WTC11 (cell line): Measurements from ENCODE around the gene TLE4. TPM values are rescaled to one million over a fixed set of nuclear protein-coding genes. Genes with fewer than 3 reads are reported as not detected.

ENCODE experiments used
- ATAC-seq: fragments of 200-7000 bp; cut with Tn5 transposase; 2 replicates; pipeline ENCODE4 v1.10.0; 2021; ENCODE audit warnings: mild to moderate bottlenecking, moderate library complexity
- CTCF ChIA-PET: fragments of 300-600 bp; sonication (Branson Sonifier 250); formaldehyde crosslinking; loops from one replicate; lab custom pipeline; 2021; ENCODE audit warnings: antibody characterized with exemption; lab: Charles Lee
- POLR2A ChIA-PET: fragments of 350-600 bp; sonication (Branson Sonifier 250); formaldehyde crosslinking; loops from one replicate; lab custom pipeline; 2021; ENCODE audit warnings: antibody characterized with exemption; lab: Charles Lee
- DNase-seq: peaks from one replicate; pipeline ENCODE4 v3.0.0; 2021; ENCODE audit warnings: low spot score
- H3K27ac Mint-ChIP-seq: 2 replicates; pipeline ENCODE4 v1.8.0; 2021; ENCODE audit warnings: mixed read lengths
- H3K27me3 Mint-ChIP-seq: 2 replicates; pipeline ENCODE4 v1.8.0; 2021; ENCODE audit warnings: low read depth, mild to moderate bottlenecking, moderate library complexity, mixed read lengths
- H3K36me3 Mint-ChIP-seq: 2 replicates; pipeline ENCODE4 v1.8.0; 2021; ENCODE audit warnings: mixed read lengths
- H3K4me1 Mint-ChIP-seq: 2 replicates; pipeline ENCODE4 v1.8.0; 2022; ENCODE audit warnings: mixed read lengths
- H3K4me3 Mint-ChIP-seq: 2 replicates; pipeline ENCODE4 v1.8.0; 2021; ENCODE audit warnings: mild to moderate bottlenecking, moderate library complexity, mixed read lengths
- H3K9me3 Mint-ChIP-seq: 2 replicates; pipeline ENCODE4 v1.8.0; 2021; ENCODE audit warnings: mixed read lengths
- ATF1 ChIP-seq: sonication (generic); formaldehyde crosslinking; IDR thresholded peaks from 2 replicates; pipeline ENCODE4 v1.8.1; 2023; ENCODE audit warnings: mild to moderate bottlenecking, moderate library complexity, missing genetic modification reagents
- E2F5 ChIP-seq: sonication (generic); formaldehyde crosslinking; IDR thresholded peaks from 2 replicates; pipeline ENCODE4 v1.8.1; 2022; ENCODE audit warnings: mild to moderate bottlenecking, moderate library complexity, missing genetic modification reagents
- FOXP1 ChIP-seq: sonication (generic); formaldehyde crosslinking; IDR thresholded peaks from 2 replicates; pipeline ENCODE4 v1.8.0; 2022; ENCODE audit warnings: missing genetic modification reagents, mild to moderate bottlenecking, moderate library complexity, borderline replicate concordance
- GABPB1 ChIP-seq: sonication (generic); formaldehyde crosslinking; IDR thresholded peaks from 2 replicates; pipeline ENCODE4 v1.8.1; 2023; ENCODE audit warnings: mild to moderate bottlenecking, missing genetic modification reagents
- HMGA2 ChIP-seq: fragments of 250-450 bp; sonication (Bioruptor Pico); IDR thresholded peaks from 2 replicates; pipeline ENCODE4 v1.4.0; 2021; ENCODE audit warnings: mild to moderate bottlenecking, moderate library complexity
- NFYB ChIP-seq: sonication (generic); formaldehyde crosslinking; conservative IDR thresholded peaks from 2 replicates; pipeline ENCODE4 v1.8.0; 2022; ENCODE audit warnings: low read depth, missing genetic modification reagents
- NR2C2 ChIP-seq: sonication (generic); formaldehyde crosslinking; IDR thresholded peaks from 2 replicates; pipeline ENCODE4 v1.8.0; 2022; ENCODE audit warnings: mild to moderate bottlenecking, missing genetic modification reagents
- RELA ChIP-seq: sonication (generic); formaldehyde crosslinking; IDR thresholded peaks from 2 replicates; pipeline ENCODE4 v1.8.1; 2022; ENCODE audit warnings: missing genetic modification reagents, mild to moderate bottlenecking, borderline replicate concordance
- SMAD4 ChIP-seq: sonication (generic); formaldehyde crosslinking; IDR thresholded peaks from 2 replicates; pipeline ENCODE4 v1.8.0; 2022; ENCODE audit warnings: mild to moderate bottlenecking, missing genetic modification reagents
- SP1 ChIP-seq: sonication (generic); formaldehyde crosslinking; conservative IDR thresholded peaks from 2 replicates; pipeline ENCODE4 v1.8.1; 2022; ENCODE audit warnings: missing genetic modification reagents
- TEAD1 ChIP-seq: sonication (generic); formaldehyde crosslinking; IDR thresholded peaks from 2 replicates; pipeline ENCODE4 v1.8.0; 2022; ENCODE audit warnings: mild to moderate bottlenecking, missing genetic modification reagents
- ZNF232 ChIP-seq: sonication (generic); formaldehyde crosslinking; IDR thresholded peaks from 2 replicates; pipeline ENCODE4 v1.8.0; 2022; ENCODE audit warnings: mild to moderate bottlenecking, missing genetic modification reagents
- ZNF263 ChIP-seq: sonication (generic); formaldehyde crosslinking; IDR thresholded peaks from 2 replicates; pipeline ENCODE4 v1.8.1; 2022; ENCODE audit warnings: low read depth, mild to moderate bottlenecking, moderate library complexity, missing genetic modification reagents
- total RNA-seq: library from RNA; stranded (reverse); gene quantifications from 3 replicates; pipeline ENCODE4 v1.2.3, GENCODE V29; 2021
- TF ChIP-seq, protein P1 (sequence below): sonication (generic); formaldehyde crosslinking; IDR thresholded peaks from 2 replicates; pipeline ENCODE4 v1.8.1; 2022; ENCODE audit warnings: low read depth, missing genetic modification reagents, borderline replicate concordance
- TF ChIP-seq, protein P2 (sequence below): fragments of 250-450 bp; sonication (Bioruptor Pico); IDR thresholded peaks from 2 replicates; pipeline ENCODE4 v1.9.0; 2021; ENCODE audit warnings: moderate library complexity, mild to moderate bottlenecking, inconsistent platforms, borderline replicate concordance
- TF ChIP-seq, protein P3 (sequence below): sonication (generic); formaldehyde crosslinking; IDR thresholded peaks from 2 replicates; pipeline ENCODE4 v1.8.1; 2023; ENCODE audit warnings: mild to moderate bottlenecking, moderate library complexity, missing genetic modification reagents
- TF ChIP-seq, protein P4 (sequence below): sonication (generic); formaldehyde crosslinking; IDR thresholded peaks from 2 replicates; pipeline ENCODE4 v1.8.1; 2023; ENCODE audit warnings: mild to moderate bottlenecking, missing genetic modification reagents

Gene TLE4
- total RNA-seq, 1 experiment from 2014 or later: 48.1 TPM

DNA sequence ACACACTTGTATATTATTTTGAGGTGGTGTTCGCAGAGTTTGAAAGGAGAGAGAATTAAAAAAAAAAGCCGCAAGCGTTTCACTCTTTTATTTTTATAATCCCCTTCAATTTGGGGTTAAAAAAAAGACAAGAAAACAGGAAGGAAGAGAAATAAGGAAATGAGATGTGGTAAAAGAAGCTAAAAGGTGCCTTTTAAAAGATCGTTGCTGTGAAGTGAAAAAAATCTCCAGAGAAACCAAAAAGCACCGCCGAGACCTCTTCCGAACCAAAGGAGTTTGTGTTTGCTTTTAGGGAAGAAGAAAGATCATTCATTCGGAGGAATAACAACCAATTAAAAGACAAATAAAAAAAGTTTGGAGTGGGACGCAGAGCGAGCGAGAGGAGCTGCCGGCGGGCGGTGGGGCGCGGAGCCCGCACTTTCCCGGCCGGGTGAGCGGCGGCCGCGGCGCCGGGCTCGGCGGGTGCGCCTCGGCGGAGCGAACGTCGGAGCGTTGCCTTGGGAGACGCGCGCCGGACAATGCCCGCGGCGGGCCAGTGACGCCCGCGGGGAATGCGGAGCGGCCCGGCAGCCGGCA, 355 bp downstream of the TLE4 start (continued):
- TF ChIP-seq, protein P1, sequence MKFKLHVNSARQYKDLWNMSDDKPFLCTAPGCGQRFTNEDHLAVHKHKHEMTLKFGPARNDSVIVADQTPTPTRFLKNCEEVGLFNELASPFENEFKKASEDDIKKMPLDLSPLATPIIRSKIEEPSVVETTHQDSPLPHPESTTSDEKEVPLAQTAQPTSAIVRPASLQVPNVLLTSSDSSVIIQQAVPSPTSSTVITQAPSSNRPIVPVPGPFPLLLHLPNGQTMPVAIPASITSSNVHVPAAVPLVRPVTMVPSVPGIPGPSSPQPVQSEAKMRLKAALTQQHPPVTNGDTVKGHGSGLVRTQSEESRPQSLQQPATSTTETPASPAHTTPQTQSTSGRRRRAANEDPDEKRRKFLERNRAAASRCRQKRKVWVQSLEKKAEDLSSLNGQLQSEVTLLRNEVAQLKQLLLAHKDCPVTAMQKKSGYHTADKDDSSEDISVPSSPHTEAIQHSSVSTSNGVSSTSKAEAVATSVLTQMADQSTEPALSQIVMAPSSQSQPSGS (CRISPR knock-in tag): no peak
- TF ChIP-seq SP1 (CRISPR knock-in tag) (no peak), GABPB1 (CRISPR knock-in tag) (no peak), TEAD1 (CRISPR knock-in tag) (no peak), FOXP1 (CRISPR knock-in tag) (no peak), NFYB (CRISPR knock-in tag) (no peak), NR2C2 (CRISPR knock-in tag) (no peak), ATF1 (CRISPR knock-in tag) (no peak), HMGA2 (CRISPR knock-in tag) (no peak), SMAD4 (no peak), ZNF263 (CRISPR knock-in tag) (no peak)
- TF ChIP-seq, protein P2, sequence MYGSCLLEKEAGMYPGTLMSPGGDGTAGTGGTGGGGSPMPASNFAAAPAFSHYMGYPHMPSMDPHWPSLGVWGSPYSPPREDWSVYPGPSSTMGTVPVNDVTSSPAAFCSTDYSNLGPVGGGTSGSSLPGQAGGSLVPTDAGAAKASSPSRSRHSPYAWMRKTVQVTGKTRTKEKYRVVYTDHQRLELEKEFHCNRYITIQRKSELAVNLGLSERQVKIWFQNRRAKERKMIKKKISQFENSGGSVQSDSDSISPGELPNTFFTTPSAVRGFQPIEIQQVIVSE (CRISPR knock-in tag): no peak
- TF ChIP-seq, protein P3, sequence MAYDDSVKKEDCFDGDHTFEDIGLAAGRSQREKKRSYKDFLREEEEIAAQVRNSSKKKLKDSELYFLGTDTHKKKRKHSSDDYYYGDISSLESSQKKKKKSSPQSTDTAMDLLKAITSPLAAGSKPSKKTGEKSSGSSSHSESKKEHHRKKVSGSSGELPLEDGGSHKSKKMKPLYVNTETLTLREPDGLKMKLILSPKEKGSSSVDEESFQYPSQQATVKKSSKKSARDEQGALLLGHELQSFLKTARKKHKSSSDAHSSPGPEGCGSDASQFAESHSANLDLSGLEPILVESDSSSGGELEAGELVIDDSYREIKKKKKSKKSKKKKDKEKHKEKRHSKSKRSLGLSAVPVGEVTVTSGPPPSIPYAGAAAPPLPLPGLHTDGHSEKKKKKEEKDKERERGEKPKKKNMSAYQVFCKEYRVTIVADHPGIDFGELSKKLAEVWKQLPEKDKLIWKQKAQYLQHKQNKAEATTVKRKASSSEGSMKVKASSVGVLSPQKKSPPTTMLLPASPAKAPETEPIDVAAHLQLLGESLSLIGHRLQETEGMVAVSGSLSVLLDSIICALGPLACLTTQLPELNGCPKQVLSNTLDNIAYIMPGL (CRISPR knock-in tag): no peak

- H3K4me3 Mint-ChIP-seq: peak overlapping the region; percentile 93
- H3K4me1 Mint-ChIP-seq: peaks cover 31% of the 10 kb centered on the region
- DNase-seq: peak; percentile 47
- peaks cover 19% of the 10 kb centered on the region for H3K36me3 Mint-ChIP-seq
- no peak for ATAC-seq
- ChIA-PET CTCF (interaction anchor here (2.2 kb wide), 1 partner anchor 94 kb away, joined by 8 read pairs; no protein-coding TSS in a partner anchor), POLR2A (interaction anchor here (0.8 to 2.1 kb wide), 5 partner anchors 10 to 262 kb away, joined by 3 to 10 read pairs (median 7); no protein-coding TSS in a partner anchor)
- no peak overlapping the region for H3K27ac Mint-ChIP-seq
- TF ChIP-seq E2F5 (CRISPR knock-in tag) (0 out of 2 replicates have a peak, but pooled peaks have one; percentile 7), ZNF232 (0 out of 2 replicates have a peak, but pooled peaks have one; percentile 22), RELA (CRISPR knock-in tag) (no peak)
- TF ChIP-seq, protein P4, sequence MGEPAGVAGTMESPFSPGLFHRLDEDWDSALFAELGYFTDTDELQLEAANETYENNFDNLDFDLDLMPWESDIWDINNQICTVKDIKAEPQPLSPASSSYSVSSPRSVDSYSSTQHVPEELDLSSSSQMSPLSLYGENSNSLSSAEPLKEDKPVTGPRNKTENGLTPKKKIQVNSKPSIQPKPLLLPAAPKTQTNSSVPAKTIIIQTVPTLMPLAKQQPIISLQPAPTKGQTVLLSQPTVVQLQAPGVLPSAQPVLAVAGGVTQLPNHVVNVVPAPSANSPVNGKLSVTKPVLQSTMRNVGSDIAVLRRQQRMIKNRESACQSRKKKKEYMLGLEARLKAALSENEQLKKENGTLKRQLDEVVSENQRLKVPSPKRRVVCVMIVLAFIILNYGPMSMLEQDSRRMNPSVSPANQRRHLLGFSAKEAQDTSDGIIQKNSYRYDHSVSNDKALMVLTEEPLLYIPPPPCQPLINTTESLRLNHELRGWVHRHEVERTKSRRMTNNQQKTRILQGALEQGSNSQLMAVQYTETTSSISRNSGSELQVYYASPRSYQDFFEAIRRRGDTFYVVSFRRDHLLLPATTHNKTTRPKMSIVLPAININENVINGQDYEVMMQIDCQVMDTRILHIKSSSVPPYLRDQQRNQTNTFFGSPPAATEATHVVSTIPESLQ: no peak
- H3K27me3 Mint-ChIP-seq: peaks cover 6% of the 10 kb centered on the region
- no peaks in the 10 kb centered on the region for H3K9me3 Mint-ChIP-seq
These were observed 1.0 kb downstream of the TLE4 start for GRCh38 chr9:79572608-79573411.
